ENCODE data around the gene IL1RAPL1. TPM values are rescaled to one million over a fixed set of nuclear protein-coding genes. Genes with fewer than 3 reads are reported as not detected.

The IL1RAPL1 gene
- total RNA-seq, 4 donors from 2014 or later = 0.16 to 0.46 TPM; not detected in 2

DNA sequence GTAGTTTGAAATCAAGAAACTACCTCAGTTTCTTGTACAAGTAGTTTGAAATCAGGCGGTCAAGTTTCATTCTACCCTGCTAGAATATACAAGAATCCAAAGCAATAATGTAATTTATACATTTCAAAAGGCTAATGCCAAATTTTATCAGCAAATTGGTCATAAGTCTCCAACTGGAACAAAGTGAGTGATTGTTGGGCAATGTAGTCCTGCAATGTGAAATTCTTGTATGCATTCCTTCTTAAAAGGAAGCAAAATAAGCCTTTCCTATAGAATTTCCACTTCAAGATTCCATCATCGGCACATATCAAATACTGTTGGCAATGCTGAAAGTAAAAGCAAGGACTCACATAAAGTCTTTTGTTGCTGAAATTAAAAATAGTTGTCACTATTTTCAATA, 334.9 kb downstream of the IL1RAPL1 start:
- intact Hi-C loops (cut with DNase I; ENCODE audit: low total_unique reads) = no loop called here
- in situ Hi-C loops (cut with MboI; ENCODE audit: low sequenced_read_pairs in 4 of 4) = no loop called here
- ATAC-seq = no peak

DNA sequence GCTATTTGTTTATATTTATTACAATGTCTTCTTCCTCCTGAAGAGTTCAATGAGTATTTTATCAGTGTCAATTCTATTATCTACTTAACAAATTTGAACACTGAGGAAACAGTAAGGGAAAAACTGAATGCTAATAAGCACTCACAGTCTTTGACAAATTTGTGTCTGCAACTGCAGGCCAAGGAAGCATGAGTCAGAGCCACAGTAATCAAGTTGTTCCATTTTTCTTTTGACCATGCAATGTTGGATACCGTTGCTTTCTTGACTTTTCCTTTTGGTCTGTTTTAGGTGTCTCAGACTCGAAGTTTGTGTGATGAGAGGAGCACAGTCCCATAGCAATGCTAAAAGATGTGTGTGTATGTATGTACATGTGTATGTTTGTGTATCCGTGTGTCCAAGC, 359.6 kb downstream of the IL1RAPL1 start:
- no peak for DNase-seq
- intact Hi-C loops (cut with DNase I; ENCODE audit: low total_unique reads) = no loop called here
- no peak for TF ChIP-seq CTCF (IDR thresholded peaks at IDR 0.05 in 4 of 5, conservative IDR thresholded peaks at IDR 0.05 in 1 of 5)
- no peak for TF ChIP-seq POLR2A (IDR thresholded peaks at IDR 0.05)

More for the DNA sequence above, 334.9 kb downstream of the IL1RAPL1 start:
- Histone ChIP-seq H3K27me3 (no peaks in the 10 kb centered on the region), H3K27ac (no peak overlapping the region), H3K4me3 (no peak overlapping the region), H3K4me1 (no peaks in the 10 kb centered on the region), H3K36me3 (no peaks in the 10 kb centered on the region), H3K9me3 (no peaks in the 10 kb centered on the region)
- TF ChIP-seq POLR2A (IDR thresholded peaks at IDR 0.05) = no peak
- TF ChIP-seq CTCF (IDR thresholded peaks at IDR 0.05 in 4 of 5, conservative IDR thresholded peaks at IDR 0.05 in 1 of 5) = no peak
- DNase-seq = no peak

DNA sequence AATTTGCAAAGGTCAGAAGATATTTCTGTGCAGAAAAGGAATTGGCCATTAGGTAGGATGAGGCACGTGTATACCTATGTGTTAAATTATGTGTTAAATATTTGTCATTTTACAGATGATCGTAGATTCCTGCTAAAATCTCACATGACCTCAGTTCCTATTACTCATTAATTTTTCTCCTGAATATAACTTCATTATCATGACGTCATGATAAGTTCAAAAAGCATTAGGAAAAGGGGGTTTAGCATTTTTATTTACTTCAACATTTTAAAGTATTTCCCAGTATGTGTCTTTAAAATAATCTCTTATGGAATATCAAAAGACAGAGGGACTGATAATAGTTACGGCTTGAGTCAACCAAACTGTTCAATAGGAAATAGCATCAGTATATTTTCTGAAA, 372.8 kb downstream of the IL1RAPL1 start:
- ATAC-seq = no peak
- DNase-seq = no peak
- Histone ChIP-seq H3K27ac (no peak overlapping the region), H3K9me3 (no peaks in the 10 kb centered on the region), H3K27me3 (no peaks in the 10 kb centered on the region), H3K36me3 (no peaks in the 10 kb centered on the region), H3K4me3 (no peak overlapping the region), H3K4me1 (no peaks in the 10 kb centered on the region)
- intact Hi-C loops (cut with DNase I; ENCODE audit: low total_unique reads) (no loop called here), in situ Hi-C loops (cut with MboI; ENCODE audit: low sequenced_read_pairs in 4 of 4) (no loop called here)
- TF ChIP-seq CTCF (IDR thresholded peaks at IDR 0.05 in 4 of 5, conservative IDR thresholded peaks at IDR 0.05 in 1 of 5) (no peak), POLR2A (IDR thresholded peaks at IDR 0.05) (no peak)

More for the DNA sequence above, 359.6 kb downstream of the IL1RAPL1 start:
- Histone ChIP-seq H3K27ac (no peak overlapping the region), H3K4me1 (no peaks in the 10 kb centered on the region), H3K4me3 (no peak overlapping the region), H3K36me3 (no peaks in the 10 kb centered on the region), H3K27me3 (no peaks in the 10 kb centered on the region), H3K9me3 (no peaks in the 10 kb centered on the region)
- in situ Hi-C loops (cut with MboI; ENCODE audit: low sequenced_read_pairs in 4 of 4) = no loop called here
- ATAC-seq = no peak

DNA sequence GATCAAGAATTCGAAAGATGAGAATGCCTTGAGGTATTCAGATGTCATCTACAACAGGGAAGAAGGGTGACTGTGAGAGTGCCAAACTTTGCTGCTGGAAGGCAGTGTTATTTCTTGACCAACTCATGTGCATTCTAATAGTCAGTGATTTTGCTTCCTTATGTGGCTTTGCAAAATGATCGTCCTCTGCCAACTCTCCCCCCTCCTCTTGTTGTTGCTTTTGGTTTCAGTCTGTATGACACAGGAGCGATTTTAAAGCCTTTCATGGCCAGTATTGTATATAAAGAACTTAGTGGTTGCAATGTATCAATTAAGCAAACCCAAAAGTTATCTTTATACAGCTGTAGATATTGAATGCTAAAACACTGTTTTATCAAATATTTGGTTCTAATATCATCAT, 379.1 kb downstream of the IL1RAPL1 start:
- H3K4me1 ChIP-seq = no peaks in the 10 kb centered on the region
- DNase-seq (no peak), ATAC-seq (no peak)
- H3K4me3 ChIP-seq = no peak overlapping the region
- H3K9me3 ChIP-seq = no peaks in the 10 kb centered on the region
- no peaks in the 10 kb centered on the region for H3K27me3 ChIP-seq
- TF ChIP-seq CTCF (IDR thresholded peaks at IDR 0.05 in 4 of 5, conservative IDR thresholded peaks at IDR 0.05 in 1 of 5) = no peak
- no peak for TF ChIP-seq POLR2A (IDR thresholded peaks at IDR 0.05)
- intact Hi-C loops (cut with DNase I; ENCODE audit: low total_unique reads) = no loop called here
- in situ Hi-C loops (cut with MboI; ENCODE audit: low sequenced_read_pairs in 4 of 4) = no loop called here
- H3K36me3 ChIP-seq = no peaks in the 10 kb centered on the region
- no peak overlapping the region for H3K27ac ChIP-seq

- no peak for TF ChIP-seq CTCF (IDR thresholded peaks at IDR 0.05 in 4 of 5, conservative IDR thresholded peaks at IDR 0.05 in 1 of 5)
- TF ChIP-seq POLR2A (IDR thresholded peaks at IDR 0.05) = no peak
- no peaks in the 10 kb centered on the region for H3K36me3 ChIP-seq
- in situ Hi-C loops (cut with MboI; ENCODE audit: low sequenced_read_pairs in 4 of 4) (no loop called here), intact Hi-C loops (cut with DNase I; ENCODE audit: low total_unique reads) (no loop called here)
- no peak for ATAC-seq
- H3K27me3 ChIP-seq = no peaks in the 10 kb centered on the region
- no peak overlapping the region for H3K27ac ChIP-seq
- no peaks in the 10 kb centered on the region for H3K4me1 ChIP-seq
- H3K4me3 ChIP-seq = no peak overlapping the region
- no peaks in the 10 kb centered on the region for H3K9me3 ChIP-seq
- DNase-seq = no peak
Observed at GRCh38 chrX:28969126-28969525, 381.9 kb downstream of the IL1RAPL1 start.

Data from gastrocnemius medialis (tissue), 4 donors.